HG02610 (cell line): ENCODE measurements around the gene PSMA3.

Experiments used
- ATAC-seq: cut with Tn5 transposase; IDR thresholded peaks from one replicate; pipeline ENCODE4 v1.9.1; 2021; ENCODE audit warnings: mild to moderate bottlenecking, moderate library complexity; ENCODE audit not compliant: unreplicated experiment

PSMA3 gene

GRCh38 chr14:58270628-58271027 is 26.0 kb downstream of the PSMA3 start:
- no peak for ATAC-seq

GRCh38 chr14:58272588-58273372 is 28.1 kb downstream of the PSMA3 start:
- no peak for ATAC-seq

GRCh38 chr14:58274881-58275280 is 30.2 kb downstream of the PSMA3 start:
- ATAC-seq = no peak

GRCh38 chr14:58275527-58276190 is 31.0 kb downstream of the PSMA3 start:
- no peak for ATAC-seq

- no peak for ATAC-seq
Measured at GRCh38 chr14:58276208-58276607, 31.6 kb downstream of the PSMA3 start.

- ATAC-seq = no peak
Measured at GRCh38 chr14:58278177-58278576, 33.5 kb downstream of the PSMA3 start.

- ATAC-seq = peak; percentile 75
Measured at GRCh38 chr14:58280954-58281787, 36.5 kb downstream of the PSMA3 start.

GRCh38 chr14:58281969-58282368 is 37.3 kb downstream of the PSMA3 start:
- ATAC-seq = no peak

GRCh38 chr14:58282925-58283593 is 38.4 kb downstream of the PSMA3 start:
- no peak for ATAC-seq

- no peak for ATAC-seq
Measured at GRCh38 chr14:58283730-58284129, 39.1 kb downstream of the PSMA3 start.

- no peak for ATAC-seq
Measured at GRCh38 chr14:58285132-58285531, 40.5 kb downstream of the PSMA3 start.

- no peak for ATAC-seq
Measured at GRCh38 chr14:58287607-58288042, 43.0 kb downstream of the PSMA3 start.

- ATAC-seq = no peak
Measured at GRCh38 chr14:58288106-58288792, 43.6 kb downstream of the PSMA3 start.

GRCh38 chr14:58291646-58292045 is 47.0 kb downstream of the PSMA3 start:
- no peak for ATAC-seq

- no peak for ATAC-seq
Measured at GRCh38 chr14:58292187-58292586, 47.5 kb downstream of the PSMA3 start.

- no peak for ATAC-seq
Measured at GRCh38 chr14:58294201-58294600, 49.6 kb downstream of the PSMA3 start.

- ATAC-seq = no peak
Measured at GRCh38 chr14:58296726-58297125, 52.1 kb downstream of the PSMA3 start.

GRCh38 chr14:58297412-58297761 is 52.7 kb downstream of the PSMA3 start:
- peak; percentile 2 for ATAC-seq

- peak; percentile 89 for ATAC-seq
Measured at GRCh38 chr14:58297762-58298476, 53.3 kb downstream of the PSMA3 start.
